ENCODE measurements around the gene MIA2. TPM values are rescaled to one million over a fixed set of nuclear protein-coding genes. Genes with fewer than 3 reads are reported as not detected.

Gene MIA2
- total RNA-seq, 2 donors from 2014 or later = 14.2 to 34.2 TPM

- no peak for DNase-seq (ENCODE audit: low spot score)
- Histone ChIP-seq H3K27ac (no peak overlapping the region), H3K9me3 (peaks cover 5 to 16% of the 10 kb centered on the region in 2 donors), H3K36me3 (peaks cover 5% of the 10 kb centered on the region), H3K4me3 (no peak overlapping the region), H3K4me1 (peaks cover 0 to 19% of the 10 kb centered on the region in 2 donors), H3K27me3 (no peaks in the 10 kb centered on the region)
- TF ChIP-seq, protein P1, sequence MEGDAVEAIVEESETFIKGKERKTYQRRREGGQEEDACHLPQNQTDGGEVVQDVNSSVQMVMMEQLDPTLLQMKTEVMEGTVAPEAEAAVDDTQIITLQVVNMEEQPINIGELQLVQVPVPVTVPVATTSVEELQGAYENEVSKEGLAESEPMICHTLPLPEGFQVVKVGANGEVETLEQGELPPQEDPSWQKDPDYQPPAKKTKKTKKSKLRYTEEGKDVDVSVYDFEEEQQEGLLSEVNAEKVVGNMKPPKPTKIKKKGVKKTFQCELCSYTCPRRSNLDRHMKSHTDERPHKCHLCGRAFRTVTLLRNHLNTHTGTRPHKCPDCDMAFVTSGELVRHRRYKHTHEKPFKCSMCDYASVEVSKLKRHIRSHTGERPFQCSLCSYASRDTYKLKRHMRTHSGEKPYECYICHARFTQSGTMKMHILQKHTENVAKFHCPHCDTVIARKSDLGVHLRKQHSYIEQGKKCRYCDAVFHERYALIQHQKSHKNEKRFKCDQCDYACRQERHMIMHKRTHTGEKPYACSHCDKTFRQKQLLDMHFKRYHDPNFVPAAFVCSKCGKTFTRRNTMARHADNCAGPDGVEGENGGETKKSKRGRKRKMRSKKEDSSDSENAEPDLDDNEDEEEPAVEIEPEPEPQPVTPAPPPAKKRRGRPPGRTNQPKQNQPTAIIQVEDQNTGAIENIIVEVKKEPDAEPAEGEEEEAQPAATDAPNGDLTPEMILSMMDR (IDR thresholded peaks at IDR 0.05) = no peak
Observed at GRCh38 chr14:39369029-39369428, 135.3 kb downstream of the MIA2 start.

DNA sequence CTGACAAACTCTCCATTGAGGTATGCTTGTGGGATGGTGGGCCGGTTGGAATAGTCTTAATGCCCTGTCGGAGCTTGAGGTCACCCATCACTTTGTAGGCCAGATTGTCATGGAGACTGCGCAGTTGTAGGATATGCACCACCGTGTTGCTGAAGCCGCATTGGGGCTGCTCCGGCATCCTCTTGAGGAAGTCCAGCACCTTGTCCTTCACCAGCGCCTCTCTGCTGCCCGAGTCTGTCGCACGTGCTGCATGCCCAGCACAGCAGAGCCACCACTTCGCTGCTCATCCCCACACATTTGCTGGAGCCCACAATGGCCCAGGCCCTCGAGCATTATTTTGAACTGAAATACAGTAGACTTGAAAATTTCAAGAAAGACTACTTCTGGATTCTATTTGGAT lies 136.7 kb downstream of the MIA2 start:
- no peak for DNase-seq (ENCODE audit: low spot score)
- H3K4me1 ChIP-seq = peaks cover 0 to 19% of the 10 kb centered on the region in 2 donors
- H3K36me3 ChIP-seq = peaks cover 5% of the 10 kb centered on the region
- H3K4me3 ChIP-seq = no peak overlapping the region
- no peaks in the 10 kb centered on the region for H3K27me3 ChIP-seq
- TF ChIP-seq, protein P1 (IDR thresholded peaks at IDR 0.05) = no peak
- no peak overlapping the region for H3K27ac ChIP-seq
- H3K9me3 ChIP-seq = peaks cover 0 to 2% of the 10 kb centered on the region in 2 donors

GRCh38 chr14:39372656-39373055 lies 138.9 kb downstream of the MIA2 start:
- Histone ChIP-seq H3K4me1 (peaks cover 0 to 20% of the 10 kb centered on the region in 2 donors), H3K36me3 (peaks cover 5% of the 10 kb centered on the region), H3K9me3 (no peaks in the 10 kb centered on the region), H3K4me3 (no peak overlapping the region), H3K27me3 (no peaks in the 10 kb centered on the region), H3K27ac (no peak overlapping the region)
- DNase-seq (ENCODE audit: low spot score) = no peak
- TF ChIP-seq, protein P1 (IDR thresholded peaks at IDR 0.05) = no peak

GRCh38 chr14:39374851-39375250 lies 141.1 kb downstream of the MIA2 start:
- DNase-seq (ENCODE audit: low spot score) = no peak
- Histone ChIP-seq H3K4me1 (peaks cover 0 to 15% of the 10 kb centered on the region in 2 donors), H3K27ac (no peak overlapping the region), H3K9me3 (no peaks in the 10 kb centered on the region), H3K27me3 (no peaks in the 10 kb centered on the region), H3K4me3 (no peak overlapping the region), H3K36me3 (peaks cover 5% of the 10 kb centered on the region)
- TF ChIP-seq, protein P1 (IDR thresholded peaks at IDR 0.05) = no peak

DNA sequence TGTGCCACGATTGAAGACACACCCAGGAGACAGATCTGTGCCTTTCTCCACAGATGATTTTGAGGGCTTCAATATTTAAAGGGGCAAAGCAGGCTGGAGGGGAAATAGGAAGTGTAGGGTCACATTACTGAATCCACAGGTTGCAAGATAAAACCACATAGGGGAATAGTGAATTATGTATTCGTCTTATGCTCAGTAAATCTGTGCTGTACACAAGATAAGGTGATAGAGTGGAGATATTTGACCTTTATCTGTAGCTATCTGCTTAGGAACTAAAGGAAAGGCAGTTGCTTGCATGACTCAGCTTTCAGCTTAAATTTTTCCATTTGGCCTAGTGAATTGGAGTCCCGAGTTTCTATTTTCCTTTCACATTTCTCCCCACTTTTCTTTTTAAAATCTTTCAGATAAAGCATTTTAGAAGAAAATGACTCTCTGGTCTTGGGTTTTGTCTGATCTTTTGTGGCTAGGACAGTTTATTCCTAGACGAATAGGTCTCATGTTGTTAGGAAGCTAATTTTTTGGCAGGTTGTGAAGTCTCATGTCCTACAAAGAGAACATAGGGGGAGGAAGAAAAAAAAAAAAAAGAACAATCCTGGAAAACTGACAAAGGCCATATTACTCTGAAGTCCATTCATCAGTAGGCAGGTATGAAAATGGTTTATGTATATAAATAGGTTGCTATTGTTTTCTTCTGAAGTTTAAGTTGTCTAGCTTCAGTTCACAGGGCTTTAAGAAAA lies 143.1 kb downstream of the MIA2 start:
- no peak for DNase-seq (ENCODE audit: low spot score)
- H3K4me3 ChIP-seq = no peak overlapping the region
- TF ChIP-seq, protein P1 (IDR thresholded peaks at IDR 0.05) = no peak
- peak overlapping the region; percentile 58 to 62 for H3K27ac ChIP-seq
- no peaks in the 10 kb centered on the region for H3K36me3 ChIP-seq
- H3K4me1 ChIP-seq = peaks cover 0 to 15% of the 10 kb centered on the region in 2 donors
- H3K27me3 ChIP-seq = no peaks in the 10 kb centered on the region
- H3K9me3 ChIP-seq = no peaks in the 10 kb centered on the region

DNA sequence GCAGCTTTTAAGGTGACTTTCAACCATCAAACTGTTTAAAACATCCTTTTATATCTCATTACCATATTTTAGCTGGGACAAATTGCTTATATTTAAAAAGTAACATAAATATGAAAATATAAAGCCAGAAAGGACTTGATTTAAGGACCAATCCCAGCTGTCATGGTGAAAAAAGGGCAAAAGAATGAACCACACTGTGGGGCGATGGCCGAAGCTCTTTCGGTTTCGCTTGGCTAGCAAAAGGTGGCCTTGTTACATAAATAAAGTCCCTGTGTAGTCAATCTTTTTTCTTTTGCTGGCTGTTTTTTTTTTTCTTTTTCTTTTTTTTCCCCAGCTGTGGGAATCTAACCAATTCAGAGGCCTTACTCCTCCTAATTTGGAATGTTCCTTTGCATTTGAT lies 147.7 kb downstream of the MIA2 start:
- DNase-seq (ENCODE audit: low spot score) = no peak
- H3K4me3 ChIP-seq = no peak overlapping the region
- no peaks in the 10 kb centered on the region for H3K36me3 ChIP-seq
- no peaks in the 10 kb centered on the region for H3K27me3 ChIP-seq
- no peaks in the 10 kb centered on the region for H3K9me3 ChIP-seq
- H3K4me1 ChIP-seq = peaks cover 0 to 15% of the 10 kb centered on the region in 2 donors
- no peak overlapping the region for H3K27ac ChIP-seq
- TF ChIP-seq, protein P1 (IDR thresholded peaks at IDR 0.05) = no peak

Measured in right atrium auricular region (tissue), 2 donors.